ENCODE measurements around the gene DDX17. TPM values are rescaled to one million over a fixed set of nuclear protein-coding genes. Genes with fewer than 3 reads are reported as not detected.

DDX17 gene
- total RNA-seq, 1 experiment from 2014 or later, result 529 TPM

GRCh38 chr22:38455076-38455529, 51.0 kb downstream of the DDX17 start, which contains the start of gene KCNJ4:
Gene KCNJ4, minus strand, starts transcription at chr22:38455199. Its CDS starts 27,067 bp downstream, at chr22:38428132.
- Mint-ChIP-seq H3K27ac (no peak within 1 kb of the TSS), H3K36me3 (ENCODE audit: insufficient read depth in 1 of 3, low read depth in 3 of 3) (no peaks in the 10 kb centered on the region; a peak in 2 of 7 replicates), H3K4me1 (peaks cover 26 to 43% of the 10 kb centered on the region in 2 experiments), H3K27me3 (ENCODE audit: low read depth) (peaks cover 90% of the 10 kb centered on the region), H3K4me3 (peak within 1 kb of the TSS; percentile 67 to 89), H3K9me3 (no peaks in the 10 kb centered on the region; a peak in 1 of 5 replicates)
- Histone ChIP-seq H3K4ac (ENCODE audit: low read depth, low read length) (no peak within 1 kb of the TSS), H4K8ac (replicated peaks; ENCODE audit: insufficient read length, low read depth, low read length) (no peak within 1 kb of the TSS), H2BK12ac (ENCODE audit: insufficient read length, low read depth, low read length) (no peak within 1 kb of the TSS), H2BK20ac (ENCODE audit: low read depth, low read length, poor library complexity, severe bottlenecking) (no peak within 1 kb of the TSS), H3K79me2 (ENCODE audit: insufficient read depth, low read length) (no peaks in the 10 kb centered on the region), H3K27me3 (ENCODE audit: insufficient read depth, low read length) (peaks cover 19% of the 10 kb centered on the region), H3T11ph (ENCODE audit: low read length) (no peak within 1 kb of the TSS), H3K23ac (ENCODE audit: insufficient read length, low read depth, low read length) (no peak within 1 kb of the TSS), H3K18ac (ENCODE audit: insufficient read length, low read depth, low read length) (no peak within 1 kb of the TSS), H3K4me2 (ENCODE audit: insufficient read depth, insufficient read length, low read length) (peak within 1 kb of the TSS; percentile 48), H2AFZ (ENCODE audit: low read length) (no peak within 1 kb of the TSS), H3K56ac (ENCODE audit: insufficient read length, low read depth, low read length) (no peak within 1 kb of the TSS), H2BK120ac (ENCODE audit: low read depth, low read length, poor library complexity, severe bottlenecking) (no peak within 1 kb of the TSS), H2BK15ac (ENCODE audit: low read depth, low read length) (no peak within 1 kb of the TSS), H3K9ac (ENCODE audit: extremely low read depth, insufficient read length, low read length) (no peak within 1 kb of the TSS), H3K79me1 (ENCODE audit: insufficient read depth, low read depth, low read length, poor library complexity, severe bottlenecking) (no peaks in the 10 kb centered on the region), H3K14ac (ENCODE audit: insufficient read depth, low read length) (no peak within 1 kb of the TSS; the same call in 1 of the 2 replicates), H4K5ac (ENCODE audit: insufficient read length, low read depth, low read length) (no peak within 1 kb of the TSS), H4K20me1 (ENCODE audit: control insufficient read depth, insufficient read depth, insufficient read length) (no peaks in the 10 kb centered on the region), H3K4me1 (ENCODE audit: insufficient read depth, low read length) (peaks cover 3% of the 10 kb centered on the region; the same call in 1 of the 2 replicates), H2BK5ac (ENCODE audit: insufficient read length, low read length) (no peak within 1 kb of the TSS), H3K27ac (ENCODE audit: insufficient read length, low read depth, low read length) (no peak within 1 kb of the TSS), H2AK5ac (ENCODE audit: insufficient read length, low read length) (no peak within 1 kb of the TSS), H3K9me3 (ENCODE audit: control insufficient read depth, low read depth, low read length) (no peaks in the 10 kb centered on the region), H4K91ac (ENCODE audit: insufficient read length, low read depth, low read length) (no peak within 1 kb of the TSS), H3K23me2 (ENCODE audit: insufficient read length, low read depth, low read length, poor library complexity, severe bottlenecking) (peaks cover 12% of the 10 kb centered on the region)
- no peak for DNase-seq
- TF ChIP-seq, protein P1, sequence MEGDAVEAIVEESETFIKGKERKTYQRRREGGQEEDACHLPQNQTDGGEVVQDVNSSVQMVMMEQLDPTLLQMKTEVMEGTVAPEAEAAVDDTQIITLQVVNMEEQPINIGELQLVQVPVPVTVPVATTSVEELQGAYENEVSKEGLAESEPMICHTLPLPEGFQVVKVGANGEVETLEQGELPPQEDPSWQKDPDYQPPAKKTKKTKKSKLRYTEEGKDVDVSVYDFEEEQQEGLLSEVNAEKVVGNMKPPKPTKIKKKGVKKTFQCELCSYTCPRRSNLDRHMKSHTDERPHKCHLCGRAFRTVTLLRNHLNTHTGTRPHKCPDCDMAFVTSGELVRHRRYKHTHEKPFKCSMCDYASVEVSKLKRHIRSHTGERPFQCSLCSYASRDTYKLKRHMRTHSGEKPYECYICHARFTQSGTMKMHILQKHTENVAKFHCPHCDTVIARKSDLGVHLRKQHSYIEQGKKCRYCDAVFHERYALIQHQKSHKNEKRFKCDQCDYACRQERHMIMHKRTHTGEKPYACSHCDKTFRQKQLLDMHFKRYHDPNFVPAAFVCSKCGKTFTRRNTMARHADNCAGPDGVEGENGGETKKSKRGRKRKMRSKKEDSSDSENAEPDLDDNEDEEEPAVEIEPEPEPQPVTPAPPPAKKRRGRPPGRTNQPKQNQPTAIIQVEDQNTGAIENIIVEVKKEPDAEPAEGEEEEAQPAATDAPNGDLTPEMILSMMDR (conservative IDR thresholded peaks at IDR 0.05), result no peak
- no CpG with 5 or more reads among the region's 76 CpGs for WGBS (ENCODE audit: extremely low coverage, insufficient read length, low lambda C conversion rate)
